K562 (cell line): ENCODE measurements around the gene DALRD3. TPM values are rescaled to one million over a fixed set of nuclear protein-coding genes. Genes with fewer than 3 reads are reported as not detected.
A peak's percentile ranks its signal among the peaks of the same experiment; 100 is the strongest.

ENCODE experiments used
- BMI1 ChIP-seq: fragments of 150-350 bp; IDR thresholded peaks from 2 replicates; pipeline ENCODE4 v1.6.1; 2014; ENCODE audit warnings: low read length
- EWSR1 ChIP-seq: fragments of 450-650 bp; IDR thresholded peaks from 2 replicates; pipeline ENCODE4 v1.6.1; 2018; ENCODE audit warnings: borderline replicate concordance, mild to moderate bottlenecking, low read depth, moderate library complexity; ENCODE audit not compliant: partially characterized antibody
- HDAC1 ChIP-seq, 2 experiments: fragments of 450-650 bp; IDR thresholded peaks; 2 replicates each; pipeline ENCODE4 v1.6.1; 2016 to 2017; ENCODE audit warnings: inconsistent platforms in 1 of 2, mild to moderate bottlenecking in 1 of 2, moderate library complexity in 1 of 2
- IFI16 ChIP-seq: fragments of 250-450 bp; sonication (Bioruptor Pico); IDR thresholded peaks from 2 replicates; pipeline ENCODE4 v2.1.2; 2022; ENCODE audit warnings: mild to moderate bottlenecking, inconsistent platforms
- KHSRP ChIP-seq: fragments of 450-650 bp; IDR thresholded peaks from 2 replicates; pipeline ENCODE4 v1.6.1; 2017
- NFE2 ChIP-seq: IDR thresholded peaks from 2 replicates; pipeline ENCODE4 v1.6.1; 2014; ENCODE audit warnings: antibody characterized with exemption, low read depth
- NFRKB ChIP-seq: fragments of 450-650 bp; IDR thresholded peaks from 2 replicates; pipeline ENCODE4 v1.6.1; 2016; ENCODE audit warnings: low read depth
- POLR2G ChIP-seq: fragments of 200-400 bp; formaldehyde crosslinking; IDR thresholded peaks from 2 replicates; pipeline ENCODE4 v1.6.1; 2017; ENCODE audit warnings: low read depth, mild to moderate bottlenecking, antibody characterized with exemption, low read length, moderate library complexity
- RBFOX2 ChIP-seq: fragments of 200-400 bp; formaldehyde crosslinking; IDR thresholded peaks from 2 replicates; pipeline ENCODE4 v1.6.1; 2017; ENCODE audit warnings: low read depth, mild to moderate bottlenecking, low read length, moderate library complexity
- SAP30 ChIP-seq: fragments of 200-600 bp; sonication (generic); IDR thresholded peaks from 2 replicates; pipeline ENCODE4 v1.6.1; 2012; ENCODE audit warnings: borderline replicate concordance, low read depth, mild to moderate bottlenecking, moderate library complexity, low read length, control low read depth, inconsistent platforms; ENCODE audit not compliant: insufficient read depth, poor library complexity, severe bottlenecking
- SIX5 ChIP-seq, 2 experiments: IDR thresholded peaks; 2 replicates each; pipeline ENCODE4 v1.6.1; 2011; ENCODE audit warnings: low read length in 2 of 2, borderline replicate concordance in 1 of 2, low read depth in 1 of 2, mild to moderate bottlenecking in 1 of 2, moderate library complexity in 1 of 2; ENCODE audit not compliant: insufficient read depth in 1 of 2
- SMARCC2 ChIP-seq: fragments of 450-650 bp; IDR thresholded peaks from 2 replicates; pipeline ENCODE4 v1.6.1; 2017; ENCODE audit warnings: antibody characterized with exemption, moderate library complexity, mild to moderate bottlenecking, low read depth
- SPI1 ChIP-seq: IDR thresholded peaks from 2 replicates; pipeline ENCODE4 v1.6.1; 2011; ENCODE audit warnings: low read depth, low read length, control low read depth, borderline replicate concordance
- TAF15 ChIP-seq: fragments of 200-400 bp; formaldehyde crosslinking; IDR thresholded peaks from 2 replicates; pipeline ENCODE4 v1.6.1; 2017; ENCODE audit warnings: mild to moderate bottlenecking, low read depth, low read length, moderate library complexity
- TFAP4 ChIP-seq: sonication (generic); formaldehyde crosslinking; IDR thresholded peaks from 2 replicates; pipeline ENCODE4 v1.8.0; 2022; ENCODE audit warnings: missing genetic modification reagents, mild to moderate bottlenecking, moderate library complexity, borderline replicate concordance
- U2AF2 ChIP-seq: fragments of 200-400 bp; formaldehyde crosslinking; optimal IDR thresholded peaks from 2 replicates; pipeline ENCODE3; 2017; ENCODE audit warnings: low read depth, mild to moderate bottlenecking, low read length
- ZBTB34 ChIP-seq: fragments of 250-450 bp; sonication (Bioruptor Pico); IDR thresholded peaks from 2 replicates; pipeline ENCODE4 v1.8.0; 2021; ENCODE audit warnings: mild to moderate bottlenecking, moderate library complexity
- ZBTB5 ChIP-seq: fragments of 450-650 bp; IDR thresholded peaks from 2 replicates; pipeline ENCODE4 v1.6.1; 2017; ENCODE audit warnings: antibody characterized with exemption
- ZNF217 ChIP-seq: sonication (generic); formaldehyde crosslinking; IDR thresholded peaks from 2 replicates; pipeline ENCODE4 v1.8.0; 2022; ENCODE audit warnings: mild to moderate bottlenecking, missing genetic modification reagents
- ZNF408 ChIP-seq: fragments of 250-450 bp; sonication (Bioruptor Pico); IDR thresholded peaks from 2 replicates; pipeline ENCODE4 v1.4.0; 2020; ENCODE audit warnings: low read depth, mild to moderate bottlenecking, moderate library complexity
- ZNF57 ChIP-seq: fragments of 450-650 bp; formaldehyde crosslinking; IDR thresholded peaks from 2 replicates; pipeline ENCODE4 v1.4.0; 2020; ENCODE audit warnings: mild to moderate bottlenecking, moderate library complexity
- ZNF740 ChIP-seq, 3 experiments: fragments of 200-800 bp in 1 of 3; sonication (Bioruptor generic) in 1 of 3; sonication (generic) in 1 of 3; formaldehyde crosslinking in 1 of 3; IDR thresholded peaks; 2 replicates each; pipeline versions ENCODE4 v1.6.1 to v1.8.0; 2016 to 2022; ENCODE audit warnings: mild to moderate bottlenecking in 2 of 3, missing compliant biosample characterization in 2 of 3, missing genetic modification characterization in 2 of 3, missing genetic modification reagents in 1 of 3
- ZSCAN32 ChIP-seq: fragments of 450-650 bp; formaldehyde crosslinking; IDR thresholded peaks from 2 replicates; pipeline ENCODE4 v1.4.0; 2020; ENCODE audit warnings: mild to moderate bottlenecking, moderate library complexity
- polyA plus RNA-seq, 8 experiments: library from polyadenylated mRNA; depleted of rRNA in 4 of 8; stranded (reverse) in 5 of 8; unstranded in 3 of 8; fragments of >200 nt; fragmentation: Nextera tagmentation in 2 of 8; fragmentation: Illumina TruSeq in 1 of 8; extraction: Ambion mirVana in 2 of 8; extraction: Trizol in 1 of 8; gene quantifications; 2 replicates each; pipeline versions ENCODE4 v1.2.1 to v1.2.3, GENCODE V29; 2011 to 2014; ENCODE audit warnings: inconsistent platforms in 1 of 8, missing spikeins in 1 of 8
- total RNA-seq, 7 experiments: library from RNA; depleted of rRNA in 6 of 7; stranded (reverse); fragments of >200 nt in 6 of 7; fragmentation: Illumina TruSeq in 2 of 7; extraction: Trizol in 2 of 7; gene quantifications; 2 replicates each; pipeline versions ENCODE4 v1.2.1 to v1.2.3, GENCODE V29; 2011 to 2021; ENCODE audit warnings: low replicate concordance in 1 of 7

DALRD3 gene
- total and polyA plus RNA-seq, 9 of the 15 experiments (the other 6 are each of a cell fraction or from before 2014, with no cell fraction given), result 6.6 to 31.3 (median 14.4) TPM

- TF ChIP-seq ZBTB34 (CRISPR knock-in tag) (no peak), ZBTB5 (no peak), ZSCAN32 (CRISPR knock-in tag) (no peak), TFAP4 (CRISPR knock-in tag) (peak; percentile 96), POLR2G (peak; percentile 94), ZNF408 (CRISPR knock-in tag) (no peak), SIX5 (IDR thresholded peaks at IDR 0.05; ENCODE audit: borderline replicate concordance in 1 of 2, insufficient read depth in 1 of 2, low read depth in 1 of 2, low read length in 2 of 2) (no peak), ZNF217 (CRISPR knock-in tag) (no peak), RBFOX2 (peak; percentile 97), NFRKB (peak; percentile 93), KHSRP (no peak), IFI16 (CRISPR knock-in tag) (no peak), ZNF740 (CRISPR knock-in tag; IDR thresholded peaks at IDR 0.05) (no peak; the same call in 1 of the 2 replicates), ZNF740 (tag; IDR thresholded peaks at IDR 0.05) (no peak), NFE2 (0 out of 2 replicates have a peak, but pooled peaks have one; percentile 3), BMI1 (no peak), SMARCC2 (peak; percentile 79; the same call in 1 of the 2 replicates), U2AF2 (no peak), HDAC1 (IDR thresholded peaks at IDR 0.05) (peak in 1 of 2 experiments; percentile 70; a peak in 2 of 4 replicates), SAP30 (no peak), EWSR1 (no peak), TAF15 (no peak), SPI1 (no peak), ZNF57 (CRISPR knock-in tag) (no peak)
These were observed 11.2 kb downstream of the DALRD3 start, which contains the start of gene WDR6 (continued) for GRCh38 chr3:49007068-49007770.
